Osteoblast (primary cell): ENCODE results near the gene PNMT. TPM values are rescaled to one million over a fixed set of nuclear protein-coding genes. Genes with fewer than 3 reads are reported as not detected.

ENCODE experiments used
- DNase-seq: peaks from one replicate; pipeline ENCODE4 v3.0.0; 2011; ENCODE audit warnings: low spot score, mixed read lengths; ENCODE audit not compliant: insufficient read length; ENCODE audit errors: missing footprints
- H2AFZ ChIP-seq: 2 replicates; pipeline ENCODE4 v1.6.0; 2011; ENCODE audit warnings: mild to moderate bottlenecking, low read length
- H3K27ac ChIP-seq: 2 replicates; pipeline ENCODE4 v1.5.1; 2011; ENCODE audit warnings: mild to moderate bottlenecking, low read depth, low read length, moderate library complexity
- H3K27me3 ChIP-seq: 2 replicates; pipeline ENCODE4 v1.6.0; 2012; ENCODE audit warnings: mild to moderate bottlenecking, control low read depth, inconsistent platforms, low read length, moderate library complexity; ENCODE audit not compliant: insufficient read depth
- H3K36me3 ChIP-seq: 2 replicates; pipeline ENCODE4 v1.5.1; 2011; ENCODE audit warnings: mild to moderate bottlenecking, low read length, control low read depth, moderate library complexity; ENCODE audit not compliant: insufficient read depth
- H3K4me1 ChIP-seq: 2 replicates; pipeline ENCODE4 v1.5.1; 2011; ENCODE audit warnings: mild to moderate bottlenecking, low read length, control low read depth, moderate library complexity; ENCODE audit not compliant: insufficient read depth
- H3K4me2 ChIP-seq: 2 replicates; pipeline ENCODE4 v1.6.0; 2011; ENCODE audit warnings: mild to moderate bottlenecking, low read length; ENCODE audit not compliant: insufficient read depth
- H3K4me3 ChIP-seq: fragments of 200-600 bp; sonication (generic); 3 replicates; pipeline ENCODE4 v1.5.1; 2012; ENCODE audit warnings: mild to moderate bottlenecking, low read length, inconsistent platforms; ENCODE audit not compliant: insufficient read depth
- H3K79me2 ChIP-seq: 2 replicates; pipeline ENCODE4 v1.6.0; 2012; ENCODE audit warnings: mild to moderate bottlenecking, low read length, control low read depth, inconsistent platforms; ENCODE audit not compliant: insufficient read depth
- H3K9me3 ChIP-seq: 2 replicates; pipeline ENCODE4 v1.5.1; 2011; ENCODE audit warnings: low read depth, low read length, control low read depth
- H4K20me1 ChIP-seq: 2 replicates; pipeline ENCODE4 v1.6.0; 2012; ENCODE audit warnings: mild to moderate bottlenecking, low read length, control low read depth; ENCODE audit not compliant: insufficient read depth
- total RNA-seq: library from RNA; depleted of rRNA; stranded (reverse); fragments of >200 nt; gene quantifications from 2 replicates; pipeline ENCODE4 v1.2.3, GENCODE V29; 2012
- TF ChIP-seq, protein P1 (sequence below): IDR thresholded peaks from 2 replicates; pipeline ENCODE4 v1.5.1; 2011; ENCODE audit warnings: mild to moderate bottlenecking, low read depth, low read length, moderate library complexity; ENCODE audit errors: extremely low read depth

Gene PNMT
- total RNA-seq, 1 donor, result not detected

DNA sequence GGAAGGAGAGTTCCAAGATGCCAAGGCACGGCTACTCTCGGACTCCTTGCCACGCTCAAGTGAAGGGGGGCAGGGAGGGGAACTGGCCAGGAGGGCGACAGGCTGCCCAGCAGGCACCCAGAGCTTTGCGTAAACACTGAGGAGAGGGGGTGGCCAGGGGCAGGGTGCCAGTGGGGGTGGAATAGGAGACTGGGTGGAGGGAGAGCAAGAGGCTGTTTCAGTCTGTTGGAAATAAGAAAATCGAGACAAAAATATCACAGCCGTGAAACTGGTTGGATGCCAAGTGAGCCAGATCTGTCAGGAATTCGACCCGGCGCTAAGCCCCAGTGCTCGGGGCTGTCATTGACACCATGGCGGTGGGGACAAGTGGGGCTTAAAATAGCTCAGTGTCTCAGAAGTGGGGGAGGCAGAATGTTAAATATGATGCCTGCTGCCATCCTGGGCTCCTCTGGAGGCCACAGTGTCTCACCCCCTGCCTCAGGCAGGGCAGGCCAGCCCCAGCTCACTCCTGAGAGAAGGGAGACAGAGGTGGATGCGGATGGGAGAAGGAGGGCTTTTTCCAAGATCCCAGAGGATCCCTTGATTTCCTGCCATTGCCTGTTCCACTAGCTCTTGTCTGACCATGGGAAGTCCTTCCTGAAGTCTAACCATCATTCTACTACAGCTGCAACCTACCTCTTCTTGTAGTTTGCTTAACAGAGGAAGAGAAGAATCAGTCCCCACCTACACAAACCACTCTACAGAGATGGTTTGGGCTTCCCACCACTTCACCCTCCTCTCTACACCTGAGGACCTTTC, 9.5 kb downstream of the PNMT start:
- H3K9me3 ChIP-seq, result no peaks in the 10 kb centered on the region
- DNase-seq, result peak; percentile 52
- H3K4me1 ChIP-seq, result no peaks in the 10 kb centered on the region
- peaks cover 8% of the 10 kb centered on the region for H4K20me1 ChIP-seq
- no peak overlapping the region for H3K4me3 ChIP-seq
- no peaks in the 10 kb centered on the region for H3K27me3 ChIP-seq
- no peak overlapping the region for H3K4me2 ChIP-seq
- TF ChIP-seq, protein P1, sequence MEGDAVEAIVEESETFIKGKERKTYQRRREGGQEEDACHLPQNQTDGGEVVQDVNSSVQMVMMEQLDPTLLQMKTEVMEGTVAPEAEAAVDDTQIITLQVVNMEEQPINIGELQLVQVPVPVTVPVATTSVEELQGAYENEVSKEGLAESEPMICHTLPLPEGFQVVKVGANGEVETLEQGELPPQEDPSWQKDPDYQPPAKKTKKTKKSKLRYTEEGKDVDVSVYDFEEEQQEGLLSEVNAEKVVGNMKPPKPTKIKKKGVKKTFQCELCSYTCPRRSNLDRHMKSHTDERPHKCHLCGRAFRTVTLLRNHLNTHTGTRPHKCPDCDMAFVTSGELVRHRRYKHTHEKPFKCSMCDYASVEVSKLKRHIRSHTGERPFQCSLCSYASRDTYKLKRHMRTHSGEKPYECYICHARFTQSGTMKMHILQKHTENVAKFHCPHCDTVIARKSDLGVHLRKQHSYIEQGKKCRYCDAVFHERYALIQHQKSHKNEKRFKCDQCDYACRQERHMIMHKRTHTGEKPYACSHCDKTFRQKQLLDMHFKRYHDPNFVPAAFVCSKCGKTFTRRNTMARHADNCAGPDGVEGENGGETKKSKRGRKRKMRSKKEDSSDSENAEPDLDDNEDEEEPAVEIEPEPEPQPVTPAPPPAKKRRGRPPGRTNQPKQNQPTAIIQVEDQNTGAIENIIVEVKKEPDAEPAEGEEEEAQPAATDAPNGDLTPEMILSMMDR, result no peak
- no peak overlapping the region for H2AFZ ChIP-seq
- H3K79me2 ChIP-seq, result no peaks in the 10 kb centered on the region
- no peak overlapping the region for H3K27ac ChIP-seq
- no peaks in the 10 kb centered on the region for H3K36me3 ChIP-seq

DNA sequence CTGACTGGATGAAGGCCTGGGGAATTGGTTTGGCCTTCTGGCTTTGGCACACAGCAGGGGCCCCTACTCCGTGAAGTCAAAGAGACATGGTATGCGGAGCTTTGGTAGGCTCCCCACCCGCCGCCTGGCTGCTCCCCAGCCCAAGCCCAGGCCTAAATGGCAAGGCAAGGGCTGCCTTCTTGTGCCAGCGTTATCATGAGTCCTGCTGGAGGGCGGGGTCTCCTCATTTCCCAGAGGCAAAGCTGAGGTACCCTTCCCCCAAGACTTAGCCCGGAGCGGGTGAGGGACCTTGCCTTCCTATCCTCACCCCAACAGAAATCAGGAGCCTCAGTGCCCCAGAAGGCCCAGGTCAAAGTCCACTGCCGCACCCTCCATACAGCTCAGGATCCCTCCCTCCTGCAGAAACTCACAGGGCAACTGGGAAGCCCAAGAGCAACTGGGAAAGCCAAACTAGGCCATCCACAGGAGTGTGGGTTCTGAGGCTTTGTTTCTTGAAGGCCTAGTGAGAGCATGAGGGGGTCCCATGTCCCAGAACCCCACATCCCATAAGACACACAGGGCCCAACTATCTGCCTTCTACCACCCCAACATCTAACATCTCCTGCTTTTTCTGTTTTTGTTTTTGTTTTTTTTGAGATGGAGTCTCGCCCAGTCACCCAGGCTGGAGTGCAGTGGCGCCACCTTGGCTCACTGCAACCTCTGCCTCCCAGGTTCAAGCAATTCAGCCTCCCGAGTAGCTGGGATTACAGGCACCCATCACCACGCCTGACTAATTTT, 10.3 kb downstream of the PNMT start:
- Histone ChIP-seq H3K27me3 (no peaks in the 10 kb centered on the region), H3K27ac (no peak overlapping the region), H3K4me3 (no peak overlapping the region), H3K79me2 (no peaks in the 10 kb centered on the region), H3K9me3 (no peaks in the 10 kb centered on the region), H4K20me1 (peaks cover 8% of the 10 kb centered on the region), H3K36me3 (no peaks in the 10 kb centered on the region), H3K4me2 (no peak overlapping the region), H2AFZ (no peak overlapping the region), H3K4me1 (no peaks in the 10 kb centered on the region)
- peak; percentile 46 for DNase-seq
- TF ChIP-seq, protein P1, result no peak

DNA sequence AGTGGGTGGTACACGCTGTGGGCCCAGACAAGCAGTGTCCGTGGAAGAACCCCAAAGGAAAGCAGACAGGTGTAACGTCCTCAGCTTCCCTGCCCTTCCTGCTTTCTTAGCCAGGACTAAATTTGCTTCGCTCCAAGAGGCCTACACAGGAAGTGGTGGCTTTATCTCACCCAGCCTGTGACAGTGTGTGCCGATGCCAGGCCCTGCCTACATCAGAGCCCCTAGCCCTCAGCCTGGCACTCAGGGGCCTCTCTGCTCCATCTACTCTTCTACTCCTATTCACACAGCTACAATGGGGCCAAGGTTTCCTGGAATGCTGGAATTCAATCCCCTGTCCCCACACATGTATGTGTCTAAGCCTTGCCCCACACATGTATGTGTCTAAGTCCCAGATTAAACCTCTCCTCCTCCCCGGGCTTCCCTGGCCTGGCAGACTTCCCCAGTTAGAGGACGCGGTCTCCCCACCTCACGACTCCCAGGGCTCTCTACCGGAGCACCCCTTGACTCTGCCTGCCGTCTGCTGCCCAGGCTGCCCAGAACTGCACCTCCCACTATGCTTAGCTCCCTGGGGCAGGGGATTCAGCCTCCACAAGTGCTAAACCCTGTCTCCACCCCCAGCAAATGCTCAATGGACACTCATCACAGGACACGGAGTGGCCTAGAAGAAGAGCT, 11.4 kb downstream of the PNMT start:
- Histone ChIP-seq H3K27ac (no peak overlapping the region), H3K4me3 (no peak overlapping the region), H2AFZ (no peak overlapping the region), H3K79me2 (no peaks in the 10 kb centered on the region), H3K4me2 (no peak overlapping the region), H3K4me1 (no peaks in the 10 kb centered on the region), H3K27me3 (no peaks in the 10 kb centered on the region), H3K36me3 (no peaks in the 10 kb centered on the region), H4K20me1 (peaks cover 8% of the 10 kb centered on the region), H3K9me3 (no peaks in the 10 kb centered on the region)
- DNase-seq, result peak; percentile 26
- TF ChIP-seq, protein P1, result no peak
